Measurements from ENCODE around the gene GLCCI1. TPM values are rescaled to one million over a fixed set of nuclear protein-coding genes. Genes with fewer than 3 reads are reported as not detected.
A peak's percentile ranks its signal among the peaks of the same experiment; 100 is the strongest.
"Not testable (repeated sequence)": the region's sequence is repeated elsewhere in the genome, so short reads cannot be mapped to it uniquely, and the experiment has no call there.

The GLCCI1 gene
- total and polyA plus RNA-seq, 4 experiments from 2014 or later: 10.4 to 49.7 (median 34.3) TPM

DNA sequence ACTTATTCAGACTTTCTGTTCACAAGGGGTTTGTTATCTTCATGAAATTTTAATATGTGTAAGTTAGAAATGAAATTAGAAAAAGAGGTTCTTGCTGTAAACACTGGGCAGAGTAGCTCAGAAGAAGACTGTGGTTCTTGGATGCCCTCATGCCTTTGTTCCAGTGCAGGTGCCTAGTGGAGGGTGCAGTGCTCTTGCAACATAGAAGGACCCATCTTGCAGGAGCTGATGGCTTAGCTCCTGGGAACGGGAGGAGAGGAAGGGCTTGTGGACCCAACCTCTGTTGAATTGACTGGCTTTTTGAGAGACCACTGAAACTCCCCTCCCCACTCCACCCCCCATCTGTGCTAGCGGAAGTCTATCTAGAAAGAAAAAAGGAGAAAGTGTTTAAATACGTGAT, 116.8 kb downstream of the GLCCI1 start:
- POLR2A ChIA-PET (ENCODE audit: partially characterized antibody): interaction anchor here (1.1 kb wide), 1 partner anchor 12 kb away, joined by 5 read pairs; no protein-coding TSS in a partner anchor
- peaks cover 52 to 54% of the 10 kb centered on the region in 2 donors for H3K36me3 Mint-ChIP-seq

DNA sequence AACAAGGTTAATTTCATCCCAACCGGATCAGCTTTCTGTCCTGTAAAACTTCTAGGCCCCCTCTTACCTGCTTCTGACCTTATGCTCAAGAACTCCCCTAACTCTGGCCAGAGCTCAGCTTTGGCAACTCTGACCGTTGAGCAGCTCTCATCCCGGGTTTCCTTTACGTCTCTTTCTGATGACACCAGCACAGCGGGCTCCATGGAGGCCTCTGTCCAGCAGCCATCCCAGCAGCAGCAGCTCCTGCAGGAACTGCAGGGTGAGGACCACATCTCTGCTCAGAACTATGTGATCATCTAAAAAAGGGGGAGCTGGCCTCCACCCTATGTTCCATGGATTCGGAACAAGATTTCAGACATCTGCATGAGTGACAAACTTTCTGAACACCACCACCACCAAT, 117.6 kb downstream of the GLCCI1 start:
- H3K9me3 Mint-ChIP-seq: peaks cover 0 to 1% (median 0%) of the 10 kb centered on the region in 8 donors
- Histone ChIP-seq H3K27me3 (ENCODE audit: insufficient read depth, low read length) (no peaks in the 10 kb centered on the region), H3K4me3 (ENCODE audit: low read length in 2 of 2) (no peak overlapping the region), H3K36me3 (ENCODE audit: insufficient read depth, low read length) (peaks cover 19% of the 10 kb centered on the region), H3K27ac (ENCODE audit: low read depth, low read length) (no peak overlapping the region), H3K4me1 (ENCODE audit: insufficient read depth, low read length) (no peaks in the 10 kb centered on the region), H3K9me3 (ENCODE audit: control insufficient read depth in 1 of 2, low read length in 2 of 2) (no peaks in the 10 kb centered on the region)
- peaks cover 0 to 15% (median 2%) of the 10 kb centered on the region in 4 donors for H3K4me1 Mint-ChIP-seq
- intact Hi-C loops (cut with micrococcal nuclease): no loop called here
- peaks cover 57% of the 10 kb centered on the region in 2 donors for H3K36me3 Mint-ChIP-seq
- H3K27me3 Mint-ChIP-seq: no peaks in the 10 kb centered on the region
- CTCF ChIA-PET (ENCODE audit: partially characterized antibody): no interaction called here
- POLR2A ChIA-PET (ENCODE audit: partially characterized antibody): interaction anchor here (1.1 kb wide), 1 partner anchor 13 kb away, joined by 5 read pairs; no protein-coding TSS in a partner anchor
- no peak overlapping the region for H3K4me3 Mint-ChIP-seq
- DNase-seq: no peak
- peak overlapping the region in 1 of 7 donors; percentile 50 for H3K27ac Mint-ChIP-seq

More for the DNA sequence above, 116.8 kb downstream of the GLCCI1 start:
- Mint-ChIP-seq H3K27me3 (no peaks in the 10 kb centered on the region), H3K27ac (no peak overlapping the region), H3K4me3 (no peak overlapping the region), H3K4me1 (peaks cover 0 to 15% (median 2%) of the 10 kb centered on the region in 4 donors), H3K9me3 (no peaks in the 10 kb centered on the region)
- H3K4me1 ChIP-seq (ENCODE audit: insufficient read depth, low read length): no peaks in the 10 kb centered on the region
- H3K27me3 ChIP-seq (ENCODE audit: insufficient read depth, low read length): no peaks in the 10 kb centered on the region
- peaks cover 19% of the 10 kb centered on the region for H3K36me3 ChIP-seq (ENCODE audit: insufficient read depth, low read length)
- no peaks in the 10 kb centered on the region for H3K9me3 ChIP-seq (ENCODE audit: control insufficient read depth in 1 of 2, low read length in 2 of 2)
- no peak for DNase-seq
- H3K4me3 ChIP-seq (ENCODE audit: low read length in 2 of 2): no peak overlapping the region
- no peak overlapping the region for H3K27ac ChIP-seq (ENCODE audit: low read depth, low read length)
- intact Hi-C loops (cut with micrococcal nuclease): no loop called here
- CTCF ChIA-PET (ENCODE audit: partially characterized antibody): interaction anchor here (1.4 kb wide), 1 partner anchor 41 kb away, joined by 4 read pairs; no protein-coding TSS in a partner anchor

DNA sequence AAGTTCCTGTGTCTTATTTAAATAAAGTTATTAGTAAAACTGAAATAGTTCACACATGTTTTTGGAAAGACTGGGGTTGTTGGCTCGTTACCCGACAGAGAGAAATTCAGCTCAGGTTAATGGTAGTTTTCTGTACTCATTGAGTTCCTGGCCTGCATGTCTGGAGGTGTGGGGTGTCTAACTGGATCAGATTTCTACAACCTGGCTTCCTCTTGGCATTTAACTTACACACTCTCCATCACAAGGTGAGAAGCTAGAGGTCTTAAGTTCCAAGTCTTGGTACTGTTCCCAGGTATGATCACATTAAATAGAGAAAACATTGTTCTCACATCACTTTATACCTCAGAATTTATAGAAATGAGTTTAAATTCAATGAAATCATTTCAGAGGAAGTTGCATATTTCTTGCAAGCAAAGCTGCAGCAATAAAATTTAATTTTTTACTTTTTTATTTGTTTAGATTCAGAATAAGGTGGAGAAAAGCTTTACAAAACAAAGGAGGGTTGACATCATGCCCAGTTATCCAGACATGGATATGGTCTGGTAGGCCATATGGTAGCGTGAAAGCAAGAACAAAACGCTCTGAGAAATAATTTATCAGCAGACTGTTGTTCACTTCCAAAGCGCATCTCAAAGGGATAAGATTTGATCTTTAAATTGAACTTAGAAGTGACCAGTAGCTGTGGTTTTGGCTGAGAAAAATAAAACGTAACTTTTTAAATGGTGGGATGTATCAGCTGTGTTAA, 120.6 kb downstream of the GLCCI1 start:
- Mint-ChIP-seq H3K4me1 (peaks cover 0 to 9% (median under 1%) of the 10 kb centered on the region in 4 donors), H3K4me3 (no peak overlapping the region), H3K27ac (peak overlapping the region in 1 of 7 donors; percentile 9), H3K27me3 (no peaks in the 10 kb centered on the region), H3K9me3 (peaks cover 0 to 2% (median 0%) of the 10 kb centered on the region in 8 donors), H3K36me3 (peaks cover 48 to 73% of the 10 kb centered on the region in 2 donors)
- Histone ChIP-seq H3K27ac (ENCODE audit: low read depth, low read length) (no peak overlapping the region), H3K4me1 (ENCODE audit: insufficient read depth, low read length) (no peaks in the 10 kb centered on the region), H3K36me3 (ENCODE audit: insufficient read depth, low read length) (peaks cover 19% of the 10 kb centered on the region), H3K9me3 (ENCODE audit: control insufficient read depth in 1 of 2, low read length in 2 of 2) (no peaks in the 10 kb centered on the region), H3K4me3 (ENCODE audit: low read length in 2 of 2) (no peak overlapping the region), H3K27me3 (ENCODE audit: insufficient read depth, low read length) (no peaks in the 10 kb centered on the region)
- ChIA-PET CTCF (ENCODE audit: partially characterized antibody) (interaction anchor here (1.1 to 1.4 kb wide), 3 partner anchors 36 to 102 kb away, joined by 3 read pairs; no protein-coding TSS in a partner anchor), POLR2A (ENCODE audit: partially characterized antibody) (interaction anchor here (1.0 to 1.9 kb wide), 2 partner anchors 36 to 37 kb away, joined by 4 to 8 read pairs; no protein-coding TSS in a partner anchor)
- intact Hi-C loops (cut with micrococcal nuclease): no loop called here
- no peak for DNase-seq

DNA sequence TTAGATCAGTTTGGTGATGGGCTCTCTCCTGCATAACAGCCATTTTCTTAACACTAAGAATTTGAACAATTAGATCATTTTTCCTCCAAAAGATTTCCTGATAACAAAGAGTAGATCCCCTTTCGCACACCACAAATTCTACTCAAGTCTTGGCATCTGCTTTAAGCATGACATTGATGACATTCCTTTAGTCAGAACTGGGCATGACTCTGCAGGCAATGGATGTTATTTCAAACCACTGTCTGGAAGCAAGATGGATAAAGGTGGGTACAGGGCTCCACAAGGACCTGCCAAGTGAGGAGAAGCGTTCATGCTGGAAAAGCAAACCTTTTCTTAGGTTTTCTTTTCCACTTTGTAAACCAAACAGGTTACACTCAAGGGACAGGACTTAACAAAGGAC, 123.5 kb downstream of the GLCCI1 start:
- H3K4me3 Mint-ChIP-seq: no peak overlapping the region
- Histone ChIP-seq H3K27ac (ENCODE audit: low read depth, low read length) (no peak overlapping the region), H3K9me3 (ENCODE audit: control insufficient read depth in 1 of 2, low read length in 2 of 2) (no peaks in the 10 kb centered on the region), H3K4me3 (ENCODE audit: low read length in 2 of 2) (no peak overlapping the region), H3K36me3 (ENCODE audit: insufficient read depth, low read length) (peaks cover under 1% of the 10 kb centered on the region), H3K4me1 (ENCODE audit: insufficient read depth, low read length) (no peaks in the 10 kb centered on the region), H3K27me3 (ENCODE audit: insufficient read depth, low read length) (no peaks in the 10 kb centered on the region)
- ChIA-PET POLR2A (ENCODE audit: partially characterized antibody) (no interaction called here), CTCF (ENCODE audit: partially characterized antibody) (interaction anchor here (1.4 to 1.5 kb wide), 3 partner anchors 34 to 411 kb away, joined by 3 to 7 read pairs (median 4); no protein-coding TSS in a partner anchor)
- no peak overlapping the region for H3K27ac Mint-ChIP-seq
- no peaks in the 10 kb centered on the region for H3K27me3 Mint-ChIP-seq
- H3K4me1 Mint-ChIP-seq: peaks cover 0 to 5% (median 0%) of the 10 kb centered on the region in 4 donors
- DNase-seq: no peak
- peaks cover 26 to 59% of the 10 kb centered on the region in 2 donors for H3K36me3 Mint-ChIP-seq
- H3K9me3 Mint-ChIP-seq: peaks cover 0 to 2% (median under 1%) of the 10 kb centered on the region in 8 donors
- intact Hi-C loops (cut with micrococcal nuclease): no loop called here

DNA sequence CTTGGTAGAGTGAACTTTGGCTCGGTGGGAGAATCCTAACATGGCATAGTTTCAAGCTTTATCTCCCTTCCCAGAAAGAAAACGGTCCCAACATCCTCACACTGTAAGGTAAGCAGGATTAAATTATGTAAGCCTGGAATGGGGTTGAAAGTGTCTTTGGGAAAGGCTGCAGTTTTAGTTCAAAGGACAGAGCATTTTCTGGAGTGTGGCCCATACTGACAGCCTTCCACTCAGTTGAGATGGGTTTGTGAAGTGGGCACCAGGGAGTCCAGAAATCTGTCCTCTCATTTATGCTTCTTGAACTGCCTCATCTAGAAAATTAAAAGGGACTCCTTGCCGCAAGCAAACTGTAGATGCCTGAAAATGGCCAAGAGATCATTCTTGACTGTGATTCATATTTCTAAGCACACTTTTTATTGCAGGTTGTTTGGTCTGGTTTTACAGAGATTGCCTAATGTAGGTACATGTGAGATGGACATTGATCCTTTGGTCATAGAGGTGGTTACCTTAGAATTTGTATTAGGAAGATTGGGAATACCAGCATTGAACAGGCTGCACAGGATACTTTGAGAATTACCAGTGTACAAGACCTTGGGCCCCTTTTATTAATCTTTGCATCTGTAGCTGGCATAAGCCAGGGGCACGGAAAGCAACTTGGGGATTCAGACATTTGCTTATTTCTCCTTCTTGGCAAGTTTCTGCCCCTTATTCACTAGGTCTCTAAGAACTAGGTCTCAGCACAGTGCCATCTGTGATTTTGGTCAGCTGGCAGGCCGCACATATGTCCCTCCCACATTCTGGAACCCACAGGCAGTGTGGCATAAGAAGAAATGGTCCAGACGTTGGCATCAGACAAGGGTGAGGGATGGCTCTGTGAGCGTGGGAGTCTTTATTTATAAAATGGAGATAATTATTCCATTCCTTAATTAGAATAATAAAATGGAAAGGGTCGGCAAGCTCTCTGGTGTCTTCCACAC, 125.9 kb downstream of the GLCCI1 start:
- DNase-seq: no peak
- H3K27ac Mint-ChIP-seq: peak overlapping the region in 1 of 7 donors; percentile 19
- Histone ChIP-seq H3K4me1 (ENCODE audit: insufficient read depth, low read length) (no peaks in the 10 kb centered on the region), H3K27ac (ENCODE audit: low read depth, low read length) (no peak overlapping the region), H3K36me3 (ENCODE audit: insufficient read depth, low read length) (no peaks in the 10 kb centered on the region), H3K27me3 (ENCODE audit: insufficient read depth, low read length) (no peaks in the 10 kb centered on the region), H3K9me3 (ENCODE audit: control insufficient read depth in 1 of 2, low read length in 2 of 2) (no peaks in the 10 kb centered on the region), H3K4me3 (ENCODE audit: low read length in 2 of 2) (no peak overlapping the region)
- H3K4me3 Mint-ChIP-seq: no peak overlapping the region
- POLR2A ChIA-PET (ENCODE audit: partially characterized antibody): no interaction called here
- no peaks in the 10 kb centered on the region for H3K27me3 Mint-ChIP-seq
- peaks cover 0 to 5% (median 0%) of the 10 kb centered on the region in 4 donors for H3K4me1 Mint-ChIP-seq
- CTCF ChIA-PET (ENCODE audit: partially characterized antibody): no interaction called here
- H3K36me3 Mint-ChIP-seq: peaks cover 22 to 58% of the 10 kb centered on the region in 2 donors
- intact Hi-C loops (cut with micrococcal nuclease): no loop called here
- peaks cover 3 to 18% (median 9%) of the 10 kb centered on the region in 8 donors for H3K9me3 Mint-ChIP-seq

DNA sequence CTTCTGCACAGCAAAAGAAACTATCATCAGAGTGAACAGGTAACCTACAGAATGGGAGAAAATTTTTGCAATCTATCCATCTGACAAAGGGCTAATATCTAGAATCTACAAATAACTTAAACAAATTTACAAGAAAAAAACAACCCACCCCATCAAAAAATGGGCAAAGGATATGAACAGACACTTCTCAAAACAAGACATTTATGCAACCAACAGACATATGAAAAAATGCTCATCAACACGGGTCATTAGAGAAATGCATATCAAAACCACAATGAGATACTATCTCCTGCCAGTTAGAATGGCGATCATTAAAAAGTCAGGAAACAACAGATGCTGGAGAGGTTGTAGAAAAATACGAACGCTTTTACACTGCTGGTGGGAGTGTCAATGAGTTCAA, 132.7 kb downstream of the GLCCI1 start:
- intact Hi-C loops (cut with micrococcal nuclease); DNase-seq; H3K9me3 ChIP-seq (ENCODE audit: control insufficient read depth in 1 of 2, low read length in 2 of 2); CTCF ChIA-PET (ENCODE audit: partially characterized antibody); H3K4me3 Mint-ChIP-seq; H3K4me3 ChIP-seq (ENCODE audit: low read length in 2 of 2); H3K27ac ChIP-seq (ENCODE audit: low read depth, low read length); H3K27me3 Mint-ChIP-seq; H3K27ac Mint-ChIP-seq; H3K36me3 ChIP-seq (ENCODE audit: insufficient read depth, low read length); H3K27me3 ChIP-seq (ENCODE audit: insufficient read depth, low read length): not testable (repeated sequence)
- Mint-ChIP-seq H3K4me1 (peaks cover 21 to 31% (median 24%) of the 10 kb centered on the region in 4 donors), H3K9me3 (peaks cover 3 to 38% (median 29%) of the 10 kb centered on the region in 8 donors), H3K36me3 (peaks cover 5 to 19% of the 10 kb centered on the region in 2 donors)
- peaks cover 16% of the 10 kb centered on the region for H3K4me1 ChIP-seq (ENCODE audit: insufficient read depth, low read length)
- POLR2A ChIA-PET (ENCODE audit: partially characterized antibody): interaction anchor here (1.0 kb wide), 1 partner anchor 24 kb away, joined by 3 read pairs; no protein-coding TSS in a partner anchor
